ENCODE data around the gene CFAP20DC.
"Not testable (repeated sequence)": the region's sequence is repeated elsewhere in the genome, so short reads cannot be mapped to it uniquely, and the experiment has no call there.

CFAP20DC gene

DNA sequence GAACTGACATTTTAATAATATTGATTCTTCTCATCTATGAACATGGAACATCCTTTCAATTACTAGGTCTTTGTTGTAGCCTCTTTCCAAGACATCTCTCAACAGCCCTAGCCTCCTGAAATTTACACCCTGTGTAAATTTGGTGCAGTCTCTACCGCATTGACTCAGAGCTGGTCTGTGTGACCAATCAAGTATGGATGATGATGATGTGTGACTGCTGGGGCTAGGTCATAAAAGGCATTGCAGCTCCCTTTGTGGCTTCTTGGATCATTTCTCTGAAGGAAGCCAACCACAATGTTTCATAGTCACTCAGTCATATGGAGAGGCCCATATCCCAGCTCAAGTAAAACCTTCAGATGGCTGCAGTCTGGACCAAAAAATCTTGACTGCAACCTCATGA lies 321.1 kb downstream of the CFAP20DC start:
- DNase-seq: no peak

DNA sequence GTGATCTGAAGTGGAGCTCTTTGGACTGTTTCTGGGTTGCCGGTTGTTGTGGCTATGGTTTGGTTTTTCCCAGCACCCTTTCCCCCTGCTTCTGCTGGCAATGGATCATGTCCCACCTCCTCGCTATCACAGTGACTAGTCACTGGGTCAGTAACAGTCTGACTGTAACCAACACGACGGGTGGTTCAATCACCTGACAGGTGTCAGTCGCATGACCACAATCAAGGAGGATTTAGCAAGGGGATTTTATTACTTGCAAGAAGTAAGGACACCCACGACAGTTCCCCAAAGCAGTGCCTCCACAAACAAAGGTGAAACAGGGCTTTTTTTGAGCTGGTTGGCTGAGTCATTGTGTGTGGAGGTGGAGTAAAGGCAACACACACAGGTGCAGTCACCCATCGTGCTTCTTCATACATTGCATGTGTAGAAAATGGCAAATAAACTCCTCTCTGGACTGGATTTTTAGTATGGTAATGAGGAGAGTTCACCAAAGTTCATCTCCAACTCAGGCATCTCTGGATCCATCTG lies 324.4 kb downstream of the CFAP20DC start:
- DNase-seq: no peak

DNA sequence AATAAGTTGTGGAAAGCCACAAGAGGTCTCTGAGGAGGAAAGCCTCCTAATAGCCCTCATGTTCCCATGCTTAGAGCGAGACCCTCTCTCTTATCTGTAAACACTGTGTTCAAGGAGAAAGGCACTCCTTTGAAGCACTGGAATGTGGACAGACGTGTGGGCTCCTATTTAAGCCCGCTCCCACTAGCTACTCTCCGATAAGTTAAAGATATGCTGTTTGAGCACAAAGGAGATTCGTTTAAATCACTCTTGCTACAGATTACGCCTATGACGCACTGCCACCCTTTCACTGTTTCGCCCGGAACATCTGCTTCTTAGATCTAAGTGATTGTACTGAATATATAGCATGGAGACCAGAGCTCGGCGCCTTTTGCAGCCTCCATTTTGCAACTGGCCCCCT lies 325.5 kb downstream of the CFAP20DC start:
- no peak for DNase-seq

DNA sequence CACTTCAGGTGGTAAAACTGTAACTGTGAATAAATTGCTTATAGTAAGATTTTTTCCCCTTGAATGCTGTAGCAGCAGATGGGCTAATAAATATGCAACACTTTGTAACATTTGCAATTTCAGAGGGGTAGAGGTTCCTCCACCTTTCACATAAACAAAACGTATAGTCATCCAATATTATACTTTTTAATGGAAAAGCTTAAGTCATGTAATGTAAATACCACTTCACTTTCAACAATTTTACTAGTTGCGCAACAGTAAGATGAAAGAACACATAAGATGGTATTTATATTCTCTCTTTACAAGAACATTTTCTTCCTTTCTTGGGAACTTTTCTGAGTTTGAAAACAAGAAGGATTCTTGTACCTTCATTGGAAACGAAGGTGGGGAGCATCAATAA lies 326.7 kb downstream of the CFAP20DC start:
- DNase-seq: peak in 1 of 2 donors; percentile 1

DNA sequence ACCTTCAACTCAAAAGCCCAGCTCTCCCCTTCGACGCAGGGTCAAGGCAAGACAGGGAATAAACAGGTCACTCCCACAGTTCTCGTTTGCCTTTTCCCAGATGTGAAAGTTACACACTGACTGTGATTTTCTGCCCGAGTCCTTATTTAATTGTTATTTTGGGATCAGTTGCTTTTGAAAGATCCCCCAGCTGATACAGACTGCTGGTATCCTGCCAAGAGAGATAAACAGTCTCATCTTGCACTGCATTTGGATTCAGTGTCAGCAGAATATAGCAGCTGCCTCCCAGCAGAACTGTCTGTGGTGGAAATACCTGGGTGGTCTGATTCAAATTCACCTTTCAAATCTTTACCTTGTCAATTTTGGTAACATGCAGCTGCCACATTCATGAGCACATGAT lies 327.3 kb downstream of the CFAP20DC start:
- DNase-seq: no peak

DNA sequence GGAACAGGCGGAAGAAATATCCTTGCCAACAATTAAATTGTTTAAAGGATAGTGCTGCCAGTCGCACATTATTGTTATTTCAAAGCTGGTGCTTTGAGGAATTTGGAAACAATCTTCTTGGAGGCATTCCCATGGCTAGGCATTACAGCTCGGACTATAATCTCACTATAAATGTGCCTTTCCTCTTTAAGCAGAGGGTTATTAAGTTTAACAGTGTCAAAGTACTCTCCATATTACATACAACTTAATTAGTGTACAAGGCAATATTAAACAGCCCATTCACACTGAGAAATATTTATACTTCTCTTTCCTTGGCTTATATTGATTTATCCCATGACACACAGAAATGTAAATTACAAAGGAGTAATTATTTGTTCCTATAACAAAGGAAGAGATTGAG lies 329.3 kb downstream of the CFAP20DC start:
- no peak for DNase-seq

DNA sequence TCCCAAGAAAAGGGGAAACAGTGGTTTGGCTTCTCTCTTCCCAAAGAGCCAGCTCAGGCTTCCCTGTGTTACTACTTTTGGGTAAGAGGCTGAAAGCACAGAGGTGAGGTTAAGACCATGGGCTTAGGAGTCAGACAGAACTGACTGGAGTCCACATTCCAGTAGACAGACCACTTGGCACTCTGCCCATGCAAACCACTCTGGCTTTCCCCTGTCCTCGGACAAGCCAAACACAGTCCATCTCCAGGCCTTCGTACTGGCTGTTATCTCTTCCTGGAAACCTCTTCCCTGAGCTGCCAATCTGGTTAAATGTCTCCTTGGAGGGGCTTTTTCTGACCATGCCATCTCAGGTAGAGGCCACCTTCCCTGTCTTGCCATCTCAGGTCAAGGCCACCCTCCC lies 330.1 kb downstream of the CFAP20DC start:
- DNase-seq: no peak

DNA sequence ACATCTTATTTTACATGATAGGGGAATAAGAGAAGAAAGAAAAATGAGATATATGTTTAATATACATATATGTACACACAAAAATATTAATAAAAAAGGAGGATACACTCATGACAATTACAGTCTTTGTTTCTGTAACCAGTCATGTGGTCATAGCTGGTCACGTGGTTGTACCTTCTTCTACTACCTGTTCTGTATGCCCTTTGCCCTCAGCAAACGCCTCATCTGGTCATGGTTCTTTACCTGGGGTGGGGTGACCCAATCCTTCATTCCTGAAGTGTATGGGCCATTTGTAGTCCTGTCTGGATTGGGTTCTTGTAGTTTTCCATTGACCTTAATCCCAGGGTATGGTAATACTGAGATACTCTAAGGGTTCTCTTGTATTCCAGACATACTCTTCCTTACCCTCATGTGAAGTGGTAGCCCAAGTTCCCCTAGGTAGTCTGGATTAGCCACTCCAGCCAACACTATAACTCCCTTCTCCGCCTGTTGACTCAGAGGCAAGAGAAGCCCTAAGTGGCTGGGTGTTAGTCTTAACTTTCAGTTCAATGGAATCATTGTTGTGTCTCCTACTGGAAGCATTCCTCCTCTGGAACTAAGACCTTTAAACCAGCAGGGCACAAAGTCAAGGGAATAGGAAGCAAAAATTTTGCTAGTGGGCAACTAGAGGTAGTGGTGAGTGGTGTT lies 336.0 kb downstream of the CFAP20DC start:
- DNase-seq: no peak

DNA sequence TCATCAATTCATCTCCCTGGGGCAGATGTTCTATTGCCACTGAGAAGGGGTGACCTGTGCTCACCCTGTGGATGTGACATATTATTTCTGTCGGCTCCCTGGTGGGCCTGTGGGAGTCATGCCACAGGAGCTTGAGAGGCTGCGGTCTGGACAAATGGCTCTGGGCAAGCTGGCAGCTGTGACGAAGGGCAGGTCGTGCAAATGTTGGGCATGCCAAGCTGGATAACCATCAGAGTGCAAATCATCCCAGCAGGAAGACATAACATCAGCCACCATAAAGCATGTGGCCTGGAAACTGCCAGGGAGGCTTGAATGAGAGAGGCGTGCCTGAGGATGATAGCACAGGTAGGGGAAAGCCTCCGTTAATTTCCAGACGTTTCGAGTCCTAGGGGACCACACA lies 338.0 kb downstream of the CFAP20DC start:
- no peak for DNase-seq

DNA sequence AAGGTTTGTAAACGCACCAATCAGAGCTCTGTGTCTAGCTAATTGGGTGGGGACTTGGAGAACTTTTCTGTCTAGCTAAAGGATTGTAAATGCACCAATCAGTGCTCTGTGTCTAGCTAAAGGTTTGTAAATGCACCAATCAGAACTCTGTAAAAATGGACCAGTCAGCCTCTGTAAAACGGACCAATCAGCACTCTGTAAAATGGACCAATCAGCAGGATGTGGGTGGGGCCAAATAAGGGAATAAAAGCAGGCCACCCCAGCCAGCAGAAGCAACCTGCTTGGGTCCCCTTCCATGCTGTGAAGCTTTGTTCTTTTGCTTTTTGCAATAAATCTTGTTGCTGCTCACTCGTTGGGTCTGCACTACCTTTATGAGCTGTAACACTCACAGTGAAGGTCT lies 340.8 kb downstream of the CFAP20DC start:
- DNase-seq: not testable (repeated sequence)

DNA sequence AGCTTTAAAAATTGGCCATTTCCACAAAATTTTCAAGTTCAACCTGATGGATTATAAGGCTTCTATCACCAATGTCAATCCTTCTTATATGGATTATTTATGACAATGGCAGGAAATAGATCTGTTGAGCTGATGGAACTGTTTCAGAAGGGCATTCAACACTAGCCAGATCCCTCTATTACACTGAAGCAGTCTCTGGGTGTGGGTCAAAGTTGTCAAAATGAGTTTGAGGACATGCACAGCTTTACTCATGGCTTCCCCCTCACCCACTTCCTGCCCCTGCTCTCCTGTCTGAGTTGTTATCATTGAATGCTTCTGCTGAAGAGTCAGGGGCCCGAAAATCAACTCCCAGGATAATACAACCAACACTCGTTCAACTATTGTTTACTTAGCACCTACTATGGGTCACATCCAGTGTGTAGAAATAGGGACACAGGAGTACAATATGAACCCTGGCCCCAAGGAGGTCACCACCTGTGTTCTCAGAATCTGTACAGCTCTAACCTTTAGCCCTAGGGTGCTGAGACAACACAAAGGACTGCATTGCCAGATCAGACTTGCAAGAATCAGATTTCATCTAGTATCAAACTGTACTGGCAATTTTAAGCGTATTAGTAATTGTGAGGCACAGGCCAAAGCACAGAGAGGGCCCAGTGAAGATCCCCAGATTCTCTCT lies 341.6 kb downstream of the CFAP20DC start:
- no peak for DNase-seq

DNA sequence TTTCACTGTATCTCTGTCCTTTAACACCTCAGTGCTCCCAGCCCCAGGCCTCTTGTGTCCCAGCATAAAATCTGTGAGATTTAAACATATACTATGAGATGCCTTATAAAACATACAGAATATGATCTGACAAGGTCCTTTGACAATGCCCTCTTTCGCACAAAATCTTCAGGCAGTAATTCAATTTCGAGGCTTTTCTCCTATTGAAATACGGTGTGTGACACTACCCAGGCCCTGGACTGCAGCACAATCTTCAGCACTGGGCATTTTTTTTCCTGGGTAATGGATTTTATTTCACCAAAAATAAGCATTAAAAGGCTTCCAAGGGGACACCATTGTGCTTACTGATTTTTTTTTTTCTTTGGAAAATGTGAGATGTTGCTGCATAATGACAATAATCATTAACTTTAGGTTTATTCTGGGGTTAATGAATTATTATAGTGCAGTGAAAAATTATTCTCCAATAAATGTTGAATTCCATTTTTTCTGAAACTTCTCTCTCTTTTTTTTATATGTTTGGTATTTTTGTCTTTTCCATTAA lies 342.4 kb downstream of the CFAP20DC start:
- no peak for DNase-seq

DNA sequence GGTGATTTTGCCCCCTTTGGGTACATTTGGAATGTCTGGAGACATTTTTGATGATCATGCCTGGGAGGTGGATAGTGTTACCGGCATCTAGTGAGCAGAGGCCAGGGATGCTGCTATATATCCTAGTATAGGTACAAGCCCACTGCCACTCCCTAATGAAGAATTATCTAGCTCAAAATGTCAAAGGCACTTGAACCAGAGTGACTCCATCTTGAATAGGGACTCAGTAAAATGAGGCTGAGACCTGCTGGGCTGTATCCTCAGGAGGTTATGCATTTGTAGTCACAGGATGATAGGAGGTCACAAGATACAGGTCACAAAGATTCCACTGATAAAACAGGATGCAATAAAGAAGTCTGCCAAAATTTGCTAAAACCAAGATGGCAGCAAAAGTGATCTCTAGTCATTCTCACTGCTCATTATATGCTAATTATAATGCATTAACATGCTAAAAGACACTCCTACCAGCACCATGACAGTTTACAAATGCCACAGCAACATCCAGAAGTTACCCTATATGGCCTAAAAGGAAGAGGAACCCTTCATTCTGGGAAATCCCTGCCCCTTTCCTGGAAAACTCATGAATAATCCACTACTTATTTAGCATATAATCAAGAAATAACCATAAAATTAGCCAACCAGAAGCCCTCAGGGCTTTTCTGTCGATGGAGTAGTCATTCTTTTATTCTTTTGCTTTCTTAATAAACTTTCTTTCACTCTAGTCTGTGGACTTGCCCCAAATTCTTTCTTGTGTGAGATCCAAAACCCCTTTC lies 343.2 kb downstream of the CFAP20DC start:
- no peak for DNase-seq

DNA sequence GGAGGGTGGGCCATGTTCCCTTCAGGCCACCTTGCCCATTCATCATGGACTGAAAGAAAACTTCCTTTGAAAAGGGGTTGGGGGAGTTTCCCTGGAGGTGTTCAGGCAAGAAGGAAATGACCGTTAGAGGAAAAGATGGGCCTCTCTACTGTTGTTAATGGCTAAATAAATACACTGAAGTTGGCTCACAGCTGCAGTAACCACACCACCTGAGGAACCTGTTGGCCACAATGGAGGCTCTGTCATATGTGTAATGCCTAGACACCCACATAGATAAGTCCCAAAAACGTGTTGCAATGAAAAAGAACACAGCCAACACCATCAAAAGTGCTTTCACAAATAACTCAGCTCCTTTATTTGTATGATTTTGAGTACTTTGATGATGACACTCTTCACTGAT lies 345.1 kb downstream of the CFAP20DC start:
- DNase-seq: no peak

DNA sequence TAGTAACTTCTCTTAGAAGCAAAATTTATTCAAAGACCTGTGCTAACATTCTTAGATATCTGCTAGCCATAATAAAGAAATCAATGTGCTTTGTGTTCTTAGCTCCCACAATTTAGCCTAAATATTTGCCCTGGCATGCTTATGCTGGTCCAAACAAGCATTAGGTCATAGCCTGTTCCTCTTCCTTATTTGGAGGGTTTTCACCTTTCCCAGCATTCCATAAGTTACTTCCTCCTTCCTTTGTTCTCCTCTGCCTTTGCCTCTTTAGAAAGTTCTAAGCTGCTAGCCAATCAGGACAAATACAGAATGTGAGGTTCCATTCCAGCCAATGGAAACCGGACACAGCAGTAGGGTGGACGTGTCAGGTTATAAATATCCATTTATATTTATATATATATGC lies 345.5 kb downstream of the CFAP20DC start:
- DNase-seq: not testable (repeated sequence)

DNA sequence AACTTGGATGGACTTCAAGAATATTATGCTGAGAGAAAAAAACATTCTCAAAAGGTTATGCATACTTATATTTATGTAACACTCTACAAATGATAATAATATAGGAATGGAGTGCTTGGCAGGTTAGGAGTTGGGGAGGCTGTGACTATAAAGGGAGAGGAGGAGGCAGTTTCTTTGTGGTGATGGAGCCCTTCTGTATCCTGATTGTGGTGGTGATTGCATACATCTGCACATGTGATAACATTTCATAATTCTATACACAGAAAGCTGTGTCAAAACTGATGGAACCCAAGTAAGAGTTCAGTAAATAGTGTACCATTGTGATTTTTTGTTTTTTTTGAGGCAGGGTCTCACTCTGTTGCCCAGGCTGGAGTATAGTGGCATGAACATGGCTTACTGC lies 351.6 kb downstream of the CFAP20DC start:
- no peak for DNase-seq

DNA sequence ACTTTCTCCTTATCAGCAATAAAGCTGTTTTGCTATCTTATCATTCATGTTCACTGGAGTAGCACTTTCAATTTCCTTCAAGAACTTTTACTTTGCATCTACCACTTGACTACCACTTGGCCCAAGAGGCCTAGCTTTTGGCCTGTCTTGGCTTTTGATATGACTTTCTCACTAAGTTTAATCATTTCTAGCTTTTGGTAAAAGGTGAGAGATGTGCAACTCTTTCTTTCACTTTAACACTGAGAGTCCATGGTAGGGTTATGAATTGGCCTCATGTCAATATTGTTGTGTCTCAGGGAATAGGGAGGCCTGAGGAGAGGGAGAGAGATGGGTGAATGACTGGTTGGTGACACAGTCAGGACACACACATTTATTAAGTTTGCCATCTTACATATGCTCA lies 352.3 kb downstream of the CFAP20DC start:
- DNase-seq: no peak

DNA sequence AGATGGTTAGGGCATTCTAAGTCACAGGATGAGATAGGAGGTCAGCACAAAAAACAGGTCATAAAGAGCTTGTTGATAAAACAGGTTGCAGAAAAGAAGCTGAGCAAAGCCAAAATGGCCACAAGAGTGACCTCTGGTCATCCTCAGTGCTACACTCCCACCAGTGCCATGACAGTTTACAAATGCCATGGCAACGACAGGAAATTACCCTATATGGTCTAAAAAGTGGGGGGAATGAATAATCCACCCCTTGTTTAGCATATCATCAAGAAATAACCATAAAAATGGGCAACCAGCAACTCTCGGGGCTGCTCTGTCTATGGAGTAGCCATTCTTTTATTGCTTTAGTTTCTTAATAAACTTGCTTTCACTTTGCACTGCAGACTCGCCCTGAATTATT lies 353.0 kb downstream of the CFAP20DC start:
- DNase-seq: not testable (repeated sequence)

DNA sequence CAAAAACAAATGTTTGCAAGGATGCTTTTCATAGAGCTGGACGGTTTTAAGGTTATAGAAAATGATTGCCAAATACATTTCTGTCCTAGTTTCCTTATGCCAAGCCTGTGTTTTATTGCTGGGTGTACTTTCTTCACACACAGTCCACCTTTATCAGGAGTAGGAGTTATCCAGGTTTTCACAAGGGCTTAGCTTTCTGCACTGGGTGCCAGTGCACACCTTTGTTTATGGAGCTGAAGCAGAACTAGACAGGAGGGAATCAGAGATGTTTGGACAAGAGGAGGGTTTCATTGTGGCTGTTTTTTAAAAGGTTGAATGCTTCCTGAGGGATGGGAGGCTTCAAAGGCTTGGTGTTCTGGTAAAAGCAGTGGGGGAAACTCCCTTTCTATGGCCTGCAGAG lies 353.7 kb downstream of the CFAP20DC start:
- DNase-seq: no peak

DNA sequence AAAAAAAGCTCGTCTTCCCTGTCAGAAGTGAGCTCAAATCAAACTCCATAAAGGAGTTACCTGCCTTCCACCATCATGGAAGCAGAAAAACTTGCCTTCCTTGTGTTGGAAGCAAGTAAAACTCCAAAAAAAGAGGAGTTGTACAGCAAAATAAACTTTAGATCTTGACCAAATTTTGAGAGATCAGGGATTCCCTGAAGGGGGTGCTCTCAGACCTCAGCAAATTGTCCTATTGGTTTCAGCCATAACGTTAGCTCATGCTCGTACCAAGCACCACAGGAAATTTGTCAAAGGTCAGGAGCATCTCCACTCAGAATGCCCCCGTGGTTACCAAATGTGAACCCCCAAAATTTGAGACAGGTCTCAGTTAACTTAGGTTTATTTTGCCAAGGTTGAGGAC lies 354.5 kb downstream of the CFAP20DC start:
- not testable (repeated sequence) for DNase-seq

DNA sequence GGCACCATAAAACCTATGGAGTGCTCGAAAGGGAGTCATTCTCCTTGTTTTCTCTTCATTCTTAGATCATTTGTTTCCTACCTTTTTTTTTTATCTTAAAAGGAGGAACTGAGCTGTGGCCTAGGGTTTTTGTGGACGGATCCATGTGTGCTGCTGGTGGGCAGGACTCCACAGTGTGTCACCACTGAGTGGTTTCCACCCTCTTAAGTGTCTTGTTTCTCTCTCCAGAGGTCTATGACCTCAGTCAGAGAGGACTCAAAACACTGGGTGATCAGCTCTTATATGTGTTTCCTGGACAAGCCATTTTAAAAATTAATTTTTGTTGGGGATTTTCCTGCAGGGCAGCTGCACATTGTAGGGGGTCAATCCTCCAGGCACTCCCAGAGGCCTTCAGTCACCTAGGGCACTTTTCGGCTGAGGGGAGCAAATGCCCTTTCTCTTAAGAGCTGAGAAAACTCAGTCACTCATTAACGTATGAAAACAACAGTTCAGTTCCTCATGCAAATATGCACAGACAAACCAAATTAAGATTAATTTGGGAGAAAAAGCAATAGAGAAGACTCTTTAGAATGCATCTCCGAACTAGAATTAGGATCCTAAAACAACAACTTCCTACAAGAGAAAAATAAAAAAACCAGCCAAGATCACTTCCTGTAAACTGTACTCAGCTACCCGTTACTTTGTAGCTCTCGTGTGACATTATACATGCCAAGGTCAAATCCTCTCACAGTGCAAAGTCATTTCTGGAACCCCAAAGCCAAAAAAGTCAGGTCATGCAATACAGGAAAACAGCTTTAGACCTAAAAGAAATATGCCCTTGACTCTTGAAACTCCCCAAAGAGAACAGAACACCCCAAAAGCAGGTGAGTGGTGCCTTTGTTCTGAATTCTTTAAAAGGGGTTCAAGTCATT lies 355.6 kb downstream of the CFAP20DC start:
- DNase-seq: no peak

DNA sequence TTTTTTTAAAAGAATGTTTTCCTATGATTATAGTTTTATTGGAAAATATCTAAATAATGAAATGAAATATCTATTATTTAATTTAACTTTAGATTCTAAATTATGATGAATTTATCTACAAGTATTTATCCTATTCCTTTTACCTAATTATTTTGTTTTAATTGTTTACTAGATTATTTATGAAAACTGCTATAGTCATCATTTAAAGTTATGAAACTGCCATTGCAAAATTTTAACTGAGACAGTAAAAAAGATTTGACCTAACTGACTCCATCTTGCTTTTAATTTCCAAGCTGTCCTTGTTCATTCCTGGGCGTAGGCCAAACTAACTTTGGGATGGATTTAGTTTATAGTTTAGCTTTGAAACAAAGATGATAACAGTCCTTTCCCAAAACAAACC lies 357.3 kb downstream of the CFAP20DC start:
- DNase-seq: no peak

Measured in hippocampal formation (tissue), 2 donors.